IPS-18c (cell line): ENCODE measurements around the gene ING2.
"Not testable (repeated sequence)": the region's sequence is repeated elsewhere in the genome, so short reads cannot be mapped to it uniquely, and the experiment has no call there.

Experiments
- H3K4me3 ChIP-seq: 2 replicates; pipeline ENCODE4 v1.7.0; 2013; ENCODE audit warnings: low read depth, mild to moderate bottlenecking, low read length, moderate library complexity; ENCODE audit not compliant: insufficient read depth
- H3K9me3 ChIP-seq: one replicate; pipeline ENCODE4 v1.6.1; 2013; ENCODE audit warnings: mild to moderate bottlenecking, low read length, moderate library complexity; ENCODE audit not compliant: control insufficient read depth, insufficient read depth

The ING2 gene

DNA sequence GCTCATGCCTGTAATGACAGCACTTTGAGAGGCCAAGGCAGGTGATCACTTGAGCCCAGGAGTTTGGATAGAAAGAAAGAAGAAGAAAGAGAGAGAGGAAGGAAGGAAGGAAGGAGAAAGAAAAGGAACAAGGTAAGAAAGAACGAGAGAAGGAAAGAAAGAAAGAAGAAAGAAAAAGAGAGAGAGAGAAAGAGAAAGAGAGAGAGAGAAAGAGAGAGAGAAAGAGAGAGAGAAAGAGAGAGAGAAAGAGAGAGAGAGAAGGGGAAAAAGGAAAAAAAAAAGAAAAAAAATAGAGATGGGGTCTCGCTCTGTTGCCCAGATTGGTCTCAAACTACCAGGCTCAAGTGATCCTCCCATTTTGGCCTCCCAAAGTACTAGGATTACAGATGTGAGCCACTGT lies 22.5 kb downstream of the ING2 start:
- H3K9me3 ChIP-seq: no peaks in the 10 kb centered on the region
- H3K4me3 ChIP-seq: no peak overlapping the region

DNA sequence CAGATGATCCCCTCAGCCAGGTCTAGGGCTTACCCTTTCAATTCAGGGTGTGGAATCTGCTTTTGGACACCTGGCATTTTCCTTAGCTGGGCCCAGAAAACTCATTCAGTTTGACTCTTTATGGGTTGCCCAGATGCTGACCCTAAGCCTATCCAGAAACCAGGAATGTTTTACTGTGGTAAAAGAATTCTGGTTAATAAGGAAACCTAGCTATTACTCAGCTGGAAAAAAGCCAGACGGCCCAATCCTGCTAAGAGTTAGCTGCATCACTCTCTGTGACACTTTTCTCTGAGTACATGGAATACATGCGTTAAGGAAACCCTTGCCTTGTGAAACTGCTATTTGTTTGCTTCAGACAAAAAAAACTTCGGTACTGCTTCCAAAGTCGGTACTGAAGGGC lies 28.0 kb downstream of the ING2 start:
- Histone ChIP-seq H3K9me3 (peaks cover 2% of the 10 kb centered on the region), H3K4me3 (no peak overlapping the region)

DNA sequence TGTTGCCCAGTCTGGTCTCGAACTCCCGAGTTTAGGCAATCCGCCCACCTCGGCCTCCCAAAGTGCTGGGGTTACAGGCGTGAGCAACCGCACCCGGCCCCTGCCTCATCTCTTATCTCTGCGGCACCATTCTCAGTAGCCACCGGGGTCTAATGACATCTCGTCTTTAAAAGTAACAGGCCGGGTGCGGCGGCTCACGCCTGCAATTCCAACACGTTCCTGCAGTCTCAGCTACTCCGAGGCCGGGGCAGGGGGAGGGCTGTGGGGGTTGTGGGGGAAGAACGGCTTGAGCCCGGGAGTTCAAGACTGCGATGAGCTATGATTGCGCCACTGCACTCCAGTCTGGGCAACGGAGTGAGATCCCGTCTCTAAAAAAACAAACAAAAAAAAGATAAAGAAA lies 28.8 kb downstream of the ING2 start:
- H3K4me3 ChIP-seq: no peak overlapping the region
- H3K9me3 ChIP-seq: peaks cover 2% of the 10 kb centered on the region

DNA sequence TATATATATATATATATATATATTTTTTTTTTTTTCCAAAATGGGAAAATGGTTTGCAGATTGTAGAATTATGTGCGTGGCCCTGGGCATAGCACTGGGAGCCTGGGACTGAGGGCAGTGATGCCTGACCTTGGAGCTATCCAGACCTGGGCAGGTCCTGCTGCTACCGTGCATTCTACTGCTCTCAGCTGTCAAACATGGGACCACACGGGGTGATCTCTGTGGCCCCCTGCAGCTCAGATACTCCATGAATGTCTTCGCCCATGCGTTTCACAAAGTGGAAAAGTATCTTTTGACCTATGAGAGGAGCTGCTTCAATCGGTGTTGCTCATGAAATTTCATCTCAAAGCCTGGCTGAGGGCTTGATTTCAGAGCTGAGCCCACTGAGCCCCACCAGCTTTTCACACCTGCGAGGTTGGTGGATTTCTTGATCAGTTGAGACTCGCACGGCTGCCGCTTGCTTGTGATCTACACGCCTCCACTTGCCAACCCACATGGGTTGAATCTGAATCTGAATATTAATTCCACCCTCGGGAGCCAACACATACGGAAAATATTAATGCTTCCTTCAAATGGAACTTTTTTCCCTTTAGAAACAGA lies 35.7 kb downstream of the ING2 start:
- Histone ChIP-seq H3K9me3 (no peaks in the 10 kb centered on the region), H3K4me3 (no peak overlapping the region)

DNA sequence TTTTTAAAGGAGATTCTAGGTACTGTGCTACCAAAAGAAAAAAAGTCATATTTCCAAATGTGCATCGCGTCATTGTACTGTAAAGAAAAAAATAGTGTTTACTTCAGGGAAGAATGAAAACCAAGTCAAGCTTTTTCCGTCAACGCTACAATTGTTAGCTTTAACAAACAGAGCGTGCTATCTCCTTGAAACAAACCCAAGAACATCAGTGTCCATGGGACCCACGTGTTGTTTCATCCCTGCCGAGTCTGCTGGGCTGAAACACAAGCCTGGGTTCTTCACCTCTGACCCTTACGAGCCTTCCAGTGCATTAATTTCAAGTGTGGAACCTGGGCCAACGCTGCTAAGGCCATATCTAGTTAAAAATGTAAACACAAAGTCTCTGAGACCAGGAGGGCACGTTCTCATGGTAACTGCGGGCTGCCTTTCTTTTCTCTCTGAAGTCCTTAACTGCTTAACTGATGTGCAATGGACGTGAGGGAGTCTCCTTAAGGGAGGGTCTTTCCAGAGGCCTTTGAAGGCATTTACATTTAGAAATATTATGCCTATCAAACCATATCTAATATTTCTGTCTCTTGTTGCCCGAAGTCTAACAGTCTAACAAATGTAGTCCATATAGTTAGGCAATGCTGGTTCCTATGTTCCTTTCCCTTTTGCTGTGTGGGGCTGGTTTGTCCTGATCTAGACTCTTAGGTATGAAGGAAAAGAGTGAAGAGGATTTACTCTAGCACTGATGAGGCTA lies 36.3 kb downstream of the ING2 start:
- Histone ChIP-seq H3K4me3 (no peak overlapping the region), H3K9me3 (no peaks in the 10 kb centered on the region)

DNA sequence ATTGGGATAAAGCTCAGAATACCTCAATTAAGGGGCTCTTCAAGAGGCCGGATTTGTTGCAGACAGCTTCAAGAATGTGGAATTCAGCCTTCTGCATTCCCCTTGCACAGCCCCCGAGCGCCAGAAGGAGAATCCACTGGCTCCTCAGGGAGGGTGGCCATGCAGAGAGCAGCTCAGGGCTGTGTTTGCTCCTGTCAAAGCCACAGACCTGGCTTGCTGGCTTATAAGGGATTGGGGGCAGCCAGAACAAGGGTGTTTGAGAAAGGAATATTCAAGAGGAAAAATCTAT lies 36.8 kb downstream of the ING2 start:
- Histone ChIP-seq H3K9me3 (no peaks in the 10 kb centered on the region), H3K4me3 (no peak overlapping the region)

DNA sequence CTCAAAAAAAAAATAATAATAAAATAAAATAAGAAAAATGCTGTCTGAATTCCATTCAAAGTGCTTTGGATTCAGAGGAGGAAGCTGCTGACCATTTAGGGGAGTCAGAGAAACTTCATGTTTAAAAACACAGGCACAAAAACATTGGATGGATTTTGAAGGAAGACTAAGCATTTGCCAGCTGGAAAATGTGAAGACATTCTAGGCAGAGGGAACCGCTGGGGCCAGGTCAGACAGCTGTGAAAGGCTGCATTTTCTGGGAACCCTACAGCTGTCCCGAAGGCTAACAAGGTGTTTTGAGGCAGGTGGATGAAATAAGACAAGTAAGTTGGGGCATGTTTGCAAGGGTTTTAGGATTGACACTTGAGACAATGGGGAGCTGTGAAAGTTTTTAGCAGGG lies 38.6 kb downstream of the ING2 start:
- H3K4me3 ChIP-seq: no peak overlapping the region
- no peaks in the 10 kb centered on the region for H3K9me3 ChIP-seq

DNA sequence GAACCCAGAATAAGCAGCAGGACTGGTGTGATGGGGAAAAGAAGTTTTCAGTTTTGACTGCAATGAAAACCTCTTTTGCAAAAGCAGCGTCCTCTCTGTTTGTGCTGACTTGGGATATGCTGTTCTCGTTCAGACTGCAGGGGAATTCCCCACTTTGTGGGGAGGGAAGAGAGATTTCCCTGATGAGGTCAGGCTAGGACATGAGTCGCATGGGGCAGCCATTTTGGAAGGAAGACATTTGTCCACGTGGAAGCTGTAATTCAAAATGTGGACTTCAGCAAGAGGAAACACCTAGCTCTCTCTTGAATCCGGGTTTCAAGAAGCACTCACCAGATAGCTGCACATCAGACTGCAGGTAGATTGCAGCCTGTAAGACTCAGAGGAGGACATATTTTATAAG lies 39.3 kb downstream of the ING2 start:
- H3K4me3 ChIP-seq: no peak overlapping the region
- H3K9me3 ChIP-seq: no peaks in the 10 kb centered on the region

DNA sequence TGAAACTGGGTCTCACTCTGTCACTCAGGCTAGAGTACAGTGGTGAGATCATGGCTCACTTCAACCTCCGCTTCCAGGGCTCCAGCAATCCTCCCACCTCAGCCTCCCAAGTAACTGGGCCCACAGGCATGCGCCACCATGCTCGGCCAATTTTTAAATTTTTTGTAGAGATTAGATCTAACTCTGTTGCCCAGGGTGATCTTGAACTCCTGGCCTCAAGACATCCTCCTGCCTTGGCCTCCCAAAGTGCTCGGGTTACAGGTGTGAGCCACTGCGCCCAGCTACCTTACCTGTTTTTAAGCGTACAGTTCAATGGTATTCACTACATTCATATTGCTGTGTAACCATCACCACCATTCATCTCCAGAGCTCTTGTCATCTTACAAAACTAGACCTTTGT lies 41.5 kb downstream of the ING2 start:
- H3K9me3 ChIP-seq: no peaks in the 10 kb centered on the region
- no peak overlapping the region for H3K4me3 ChIP-seq

DNA sequence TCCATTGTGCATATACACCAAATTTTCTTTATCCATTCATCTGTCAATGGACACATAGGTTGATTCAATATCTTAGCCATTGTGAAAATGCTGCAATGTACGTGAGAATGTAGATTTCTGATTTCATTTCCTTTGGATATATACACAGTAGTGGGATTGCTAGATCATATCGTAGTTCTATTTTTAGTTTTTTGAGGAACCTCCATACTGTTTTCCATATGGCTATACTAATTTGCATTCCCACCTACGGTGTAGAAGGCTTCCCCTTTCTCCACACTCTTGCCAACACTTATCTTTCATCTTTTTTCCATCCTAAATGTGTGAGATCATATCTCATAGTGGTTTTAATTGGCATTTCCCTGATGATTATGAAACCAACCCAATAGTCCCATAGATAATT lies 43.4 kb downstream of the ING2 start:
- no peak overlapping the region for H3K4me3 ChIP-seq
- no peaks in the 10 kb centered on the region for H3K9me3 ChIP-seq

DNA sequence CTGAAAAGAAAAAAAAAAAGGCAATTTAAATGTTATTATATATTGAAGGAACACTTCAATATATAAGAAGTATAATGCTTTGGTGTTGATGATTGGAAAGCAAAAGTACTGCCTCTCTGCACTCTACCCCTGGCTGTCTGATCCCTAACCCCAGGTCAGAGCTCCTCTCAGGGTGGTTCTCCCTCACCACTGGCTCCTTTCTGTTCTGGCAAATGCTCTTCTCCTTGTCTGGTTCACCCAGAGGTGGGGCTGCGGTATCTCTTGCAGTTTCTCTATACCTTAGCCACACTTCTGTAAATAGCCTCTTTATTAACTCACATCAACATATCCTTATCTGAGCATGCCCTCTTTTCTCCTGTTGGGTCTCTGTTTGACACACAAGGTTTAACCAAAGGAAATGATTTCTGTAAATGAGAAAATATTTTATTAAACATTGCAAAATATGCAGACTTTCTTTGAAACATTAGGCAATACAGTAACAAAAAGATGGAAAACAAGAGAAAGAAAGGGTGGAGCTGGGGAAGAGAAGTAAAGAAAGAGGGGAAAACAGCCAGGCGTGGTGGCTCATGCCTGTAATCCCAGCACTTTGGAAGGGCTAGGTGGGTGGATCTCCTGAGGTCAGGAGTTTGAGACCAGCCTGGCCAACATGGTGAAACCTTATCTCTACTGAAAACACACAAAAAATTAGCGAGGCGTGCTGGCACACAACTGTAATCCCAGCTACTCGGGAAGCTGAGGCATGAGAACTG lies 45.7 kb downstream of the ING2 start:
- no peaks in the 10 kb centered on the region for H3K9me3 ChIP-seq
- H3K4me3 ChIP-seq: no peak overlapping the region

DNA sequence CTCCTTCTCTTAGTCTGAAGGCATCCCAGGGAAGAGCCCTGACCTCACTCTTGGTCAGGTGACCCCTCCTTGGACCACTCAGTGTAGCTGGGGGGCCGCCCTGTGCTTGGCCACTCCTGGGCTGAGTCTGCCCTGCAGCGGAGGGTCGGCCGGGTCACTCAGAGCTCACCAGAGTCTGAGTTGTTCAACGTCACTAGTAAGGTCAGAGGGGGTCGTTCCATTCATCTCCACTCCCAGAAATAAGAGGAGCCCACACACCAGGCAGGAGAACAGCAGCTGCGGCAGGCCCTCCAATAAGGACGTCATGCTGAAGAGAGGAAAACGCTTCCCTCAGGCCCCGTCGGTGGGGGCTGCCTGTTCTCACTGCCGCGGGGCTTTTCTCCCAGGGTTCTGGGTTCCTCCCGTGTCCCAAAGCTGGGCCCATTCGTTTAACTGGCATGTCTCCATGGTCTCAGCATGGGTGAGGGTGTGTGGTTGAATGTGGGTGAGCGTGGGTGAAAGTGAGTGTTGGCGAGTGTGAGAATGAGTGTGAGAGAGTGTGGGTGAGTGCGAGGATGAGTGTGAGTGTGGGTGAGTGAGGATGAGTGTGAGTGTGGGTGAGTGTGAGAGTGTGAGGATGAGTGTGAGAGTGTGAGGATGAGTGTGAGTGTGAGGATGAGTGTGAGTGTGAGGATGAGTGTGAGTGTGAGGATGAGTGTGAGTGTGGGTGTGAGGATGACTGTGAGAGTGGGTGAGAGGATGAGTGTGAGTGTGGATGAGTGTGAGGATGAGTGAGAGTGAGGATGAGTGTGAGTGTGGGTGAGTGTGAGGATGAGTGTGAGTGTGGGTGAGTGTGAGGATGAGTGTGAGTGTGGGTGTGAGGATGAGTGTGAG lies 47.7 kb downstream of the ING2 start:
- Histone ChIP-seq H3K4me3 (no peak overlapping the region), H3K9me3 (no peaks in the 10 kb centered on the region)

DNA sequence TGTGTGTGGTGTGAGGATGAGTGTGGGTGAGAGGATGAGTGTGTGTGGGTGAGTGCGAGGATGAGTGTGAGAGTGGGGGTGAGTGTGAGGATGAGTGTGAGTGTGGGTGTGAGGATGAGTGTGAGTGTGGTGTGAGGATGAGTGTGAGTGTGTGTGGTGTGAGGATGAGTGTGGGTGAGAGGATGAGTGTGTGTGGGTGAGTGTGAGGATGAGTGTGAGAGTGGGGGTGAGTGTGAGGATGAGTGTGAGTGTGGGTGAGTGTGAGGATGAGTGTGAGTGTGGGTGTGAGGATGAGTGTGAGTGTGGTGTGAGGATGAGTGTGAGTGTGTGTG lies 48.3 kb downstream of the ING2 start:
- not testable (repeated sequence) for H3K9me3 ChIP-seq, H3K4me3 ChIP-seq

DNA sequence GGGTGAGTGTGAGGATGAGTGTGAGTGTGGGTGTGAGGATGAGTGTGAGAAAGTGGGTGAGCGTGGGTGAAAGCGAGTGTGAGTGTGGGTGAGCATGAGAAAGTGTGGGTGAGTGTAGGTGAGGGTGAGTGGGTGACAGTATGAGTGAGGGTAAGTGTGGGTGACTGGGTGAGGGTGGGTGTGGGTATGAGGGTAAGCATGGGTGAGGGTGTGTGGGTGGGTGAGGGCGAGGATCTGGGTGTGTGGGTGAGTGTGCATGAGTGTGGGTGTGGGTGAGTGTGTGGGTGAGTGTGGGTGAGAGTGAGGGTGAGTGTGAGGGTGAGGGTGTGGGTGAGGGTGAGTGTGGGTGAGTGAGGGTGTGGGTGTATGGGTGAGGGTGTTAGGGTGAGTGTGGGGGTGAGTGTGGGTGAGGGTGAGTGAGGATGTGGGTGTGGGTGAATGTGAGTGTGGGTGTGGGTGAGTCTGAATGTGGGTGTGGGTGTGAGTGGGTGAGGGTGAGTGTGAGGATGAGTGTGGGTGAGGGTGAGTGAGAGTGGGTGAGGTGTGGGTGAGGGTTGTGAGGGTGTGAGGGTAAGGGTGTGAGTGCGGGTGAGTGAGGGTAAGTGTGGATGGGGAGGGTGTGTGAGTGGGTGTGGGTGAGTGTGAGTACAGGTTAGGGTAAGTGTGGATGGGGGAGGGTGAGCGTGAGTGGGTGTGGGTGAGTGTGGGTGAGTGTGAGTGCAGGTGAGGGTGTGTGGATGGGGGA lies 48.9 kb downstream of the ING2 start:
- Histone ChIP-seq H3K9me3 (no peaks in the 10 kb centered on the region), H3K4me3 (no peak overlapping the region)

DNA sequence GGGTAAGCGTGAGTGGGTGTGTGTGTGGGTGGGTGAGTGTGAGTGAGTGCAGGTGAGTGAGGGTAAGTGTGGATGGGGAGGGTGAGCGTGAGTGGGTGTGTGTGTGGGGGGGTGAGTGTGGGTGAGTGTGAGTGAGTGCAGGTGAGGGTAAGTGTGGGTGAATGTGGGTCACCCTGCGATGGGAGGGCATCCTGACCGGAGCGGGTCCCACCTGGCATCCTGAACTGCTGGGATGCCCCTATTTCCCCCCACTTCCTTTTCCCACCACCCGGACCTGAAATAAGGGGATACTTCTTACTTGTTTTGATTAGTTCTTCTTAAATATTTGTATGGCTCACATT lies 49.5 kb downstream of the ING2 start:
- no peaks in the 10 kb centered on the region for H3K9me3 ChIP-seq
- H3K4me3 ChIP-seq: no peak overlapping the region

DNA sequence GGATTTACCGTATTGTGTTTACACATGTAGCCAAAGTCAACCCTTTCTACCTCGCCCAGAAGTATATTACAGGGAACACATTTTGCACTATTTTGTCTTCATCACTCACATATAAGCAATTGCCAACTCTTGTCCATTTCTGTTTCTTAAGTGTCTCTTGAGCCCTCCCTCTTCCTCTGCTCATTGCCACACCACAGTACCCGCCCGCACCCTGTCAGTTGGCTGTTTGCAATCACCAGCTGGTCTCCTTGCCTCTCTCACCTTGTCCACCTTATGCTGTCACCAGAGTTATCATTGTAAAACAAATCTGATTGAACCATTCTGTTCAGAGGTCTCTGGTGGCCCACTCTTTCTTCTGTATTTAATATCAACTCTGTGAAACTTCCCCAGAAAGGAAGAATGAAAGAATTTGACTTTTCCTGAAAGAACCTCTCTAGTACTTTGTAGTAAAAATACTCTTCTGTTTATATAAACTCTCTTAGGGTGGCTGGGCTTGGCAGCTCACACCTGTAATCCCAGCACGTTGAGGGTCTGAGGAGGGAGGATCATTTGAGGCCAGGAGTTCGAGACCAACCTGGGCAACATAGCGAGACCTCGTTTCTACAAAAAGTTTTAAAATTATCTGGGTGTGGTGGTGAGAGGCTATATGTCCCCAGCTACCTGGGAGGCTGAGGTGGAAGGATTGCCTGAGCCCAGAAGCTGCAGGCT lies 50.2 kb downstream of the ING2 start:
- H3K9me3 ChIP-seq: no peaks in the 10 kb centered on the region
- H3K4me3 ChIP-seq: no peak overlapping the region

DNA sequence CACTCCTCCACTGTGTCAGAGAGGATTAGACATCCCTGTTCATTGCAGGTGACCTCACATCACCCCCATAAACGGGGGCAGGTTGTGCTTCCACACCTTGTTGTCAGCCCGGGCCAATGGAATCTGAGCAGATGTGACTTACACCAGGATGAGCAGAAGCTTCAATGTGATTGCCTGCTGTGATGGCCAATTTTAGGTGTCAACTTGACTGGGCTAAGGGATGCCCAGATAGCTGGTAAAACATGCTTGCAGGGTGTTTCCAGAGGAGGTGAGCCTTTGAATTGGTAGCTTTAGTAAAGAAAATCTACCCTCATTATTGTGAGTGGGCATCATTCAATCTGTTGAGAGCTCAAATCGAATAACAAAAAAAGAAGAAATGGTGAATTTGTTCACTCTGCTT lies 52.1 kb downstream of the ING2 start:
- H3K9me3 ChIP-seq: no peaks in the 10 kb centered on the region
- H3K4me3 ChIP-seq: no peak overlapping the region
